ENCODE measurements around the gene TMC7.

DNA sequence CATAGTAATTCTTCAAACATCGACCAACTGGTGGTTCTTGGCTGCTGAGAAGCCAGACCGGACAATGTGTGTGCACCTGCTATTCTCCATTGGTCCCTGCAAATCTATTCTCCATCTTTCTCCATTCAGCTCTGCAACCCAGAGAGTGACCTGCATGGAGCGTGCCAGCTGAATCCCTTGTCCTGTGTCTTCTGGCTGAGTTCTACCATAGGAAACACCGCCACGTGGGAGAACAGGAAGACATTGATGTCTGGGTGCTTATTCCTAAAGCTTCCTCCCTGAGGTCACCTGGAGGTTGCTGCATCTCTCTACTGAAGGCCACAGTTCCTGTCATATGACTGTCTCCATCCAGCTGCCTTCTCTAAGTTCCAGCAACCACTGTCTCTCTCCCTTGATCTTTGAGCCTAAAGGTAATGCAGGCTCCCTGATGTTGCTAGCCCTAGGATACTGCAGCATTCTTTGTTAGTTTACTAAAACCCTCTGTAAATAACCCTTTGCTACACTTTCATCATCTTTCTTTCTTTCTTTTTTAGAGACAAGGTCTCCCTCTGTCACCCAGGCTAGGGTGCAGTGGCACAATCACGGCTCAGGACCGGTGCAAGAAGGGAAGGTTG, 46.9 kb upstream of the TMC7 start:
- TF ChIP-seq TAF1 (conservative IDR thresholded peaks at IDR 0.05) (no peak), CTCF (IDR thresholded peaks at IDR 0.05; ENCODE audit: low read depth, low read length, missing input control) (no peak), MAX (IDR thresholded peaks at IDR 0.05) (no peak)

Measured in liver (tissue), 3 donors.